ENCODE measurements around the gene SPDYE5. TPM values are rescaled to one million over a fixed set of nuclear protein-coding genes. Genes with fewer than 3 reads are reported as not detected.

The SPDYE5 gene
- total RNA-seq, 1 donor from 2014 or later = not detected

GRCh38 chr7:75537731-75538130 is 45.6 kb downstream of the SPDYE5 start:
- no peak for DNase-seq

GRCh38 chr7:75546237-75547015 is 54.3 kb downstream of the SPDYE5 start:
- no peak for DNase-seq

Other genes with a start within 250 kb of the SPDYE5 start
- gene TRIM73, start 96.7 kb upstream of the SPDYE5 start, total RNA-seq = 0.60 and 1.9 TPM in 2 replicates
- 9.4 and 15.3 TPM in 2 replicates for gene POM121C, start 6.0 kb upstream of the SPDYE5 start, total RNA-seq
- 60.2 and 79.1 TPM in 2 replicates for gene HIP1, start 246.6 kb downstream of the SPDYE5 start, total RNA-seq